Neural crest cell (in vitro differentiated cells): ENCODE measurements around the gene DDX31. TPM values are rescaled to one million over a fixed set of nuclear protein-coding genes. Genes with fewer than 3 reads are reported as not detected.

Experiments
- DNase-seq: peaks from one replicate; pipeline ENCODE4 v3.0.0; 2021; ENCODE audit warnings: low read depth, mixed read lengths, low spot score
- H3K27ac Mint-ChIP-seq: one replicate; pipeline ENCODE4 v1.8.0; 2021; ENCODE audit warnings: mild to moderate bottlenecking, mixed read lengths; ENCODE audit not compliant: unreplicated experiment
- H3K27me3 Mint-ChIP-seq: 2 replicates; pipeline ENCODE4 v1.8.0; 2021; ENCODE audit warnings: low read depth, mild to moderate bottlenecking, mixed read lengths
- H3K36me3 Mint-ChIP-seq: 2 replicates; pipeline ENCODE4 v1.8.0; 2021; ENCODE audit warnings: low read depth, mild to moderate bottlenecking, mixed read lengths
- H3K4me1 Mint-ChIP-seq: 2 replicates; pipeline ENCODE4 v1.8.0; 2021; ENCODE audit warnings: mixed read lengths
- H3K4me3 Mint-ChIP-seq: one replicate; pipeline ENCODE4 v1.8.0; 2021; ENCODE audit warnings: mild to moderate bottlenecking, mixed read lengths
- H3K9me3 Mint-ChIP-seq: 2 replicates; pipeline ENCODE4 v1.8.0; 2021; ENCODE audit warnings: mixed read lengths
- total RNA-seq: library from RNA; stranded (reverse); gene quantifications from 2 replicates; pipeline ENCODE4 v1.2.1, GENCODE V29; 2021
- TF ChIP-seq, protein P1 (sequence below): fragments of 200-600 bp; sonication (generic); conservative IDR thresholded peaks from 2 replicates; pipeline ENCODE4 v1.5.0; 2021; ENCODE audit warnings: antibody characterized with exemption, mild to moderate bottlenecking

DDX31 gene
- total RNA-seq, 1 donor from 2014 or later, result 20.9 TPM

DNA sequence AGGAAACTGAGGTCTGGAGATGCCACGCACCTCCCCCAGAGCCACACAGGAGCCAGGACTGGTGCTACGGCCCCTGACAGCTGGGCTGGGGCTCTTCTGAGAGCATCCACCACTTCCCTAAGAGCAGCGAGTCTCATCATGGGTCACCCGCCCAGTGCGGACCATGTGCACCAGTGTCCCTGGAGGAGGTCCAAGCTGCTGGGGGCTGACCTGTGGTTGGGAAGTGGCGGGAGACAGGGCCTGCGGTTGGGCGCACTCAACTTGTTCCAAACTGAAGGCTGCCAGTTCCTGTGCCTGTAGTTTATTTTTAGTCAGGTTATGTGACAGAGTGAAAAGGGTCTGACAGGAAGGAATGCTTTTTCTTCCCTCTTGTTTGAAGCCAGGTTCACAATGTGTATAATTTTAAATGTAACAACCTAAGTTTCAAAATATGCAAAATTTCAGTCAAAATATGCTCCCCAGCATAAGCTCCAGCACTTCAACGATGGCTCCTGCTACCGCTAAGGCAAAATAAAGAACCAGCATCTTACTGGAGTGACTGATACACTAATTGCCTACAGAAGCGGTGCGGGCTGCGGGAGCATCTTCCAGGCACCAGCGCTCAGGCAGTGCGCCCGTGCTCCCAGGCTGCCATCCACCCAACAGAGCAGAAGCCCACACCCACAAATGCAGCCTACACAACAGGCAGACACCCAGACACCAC is 72.6 kb downstream of the DDX31 start:
- Mint-ChIP-seq H3K9me3 (no peaks in the 10 kb centered on the region), H3K4me3 (no peak overlapping the region), H3K36me3 (peaks cover 13% of the 10 kb centered on the region), H3K27ac (no peak overlapping the region), H3K4me1 (peaks cover 4% of the 10 kb centered on the region), H3K27me3 (peaks cover 25% of the 10 kb centered on the region)
- DNase-seq, result no peak
- TF ChIP-seq, protein P1, sequence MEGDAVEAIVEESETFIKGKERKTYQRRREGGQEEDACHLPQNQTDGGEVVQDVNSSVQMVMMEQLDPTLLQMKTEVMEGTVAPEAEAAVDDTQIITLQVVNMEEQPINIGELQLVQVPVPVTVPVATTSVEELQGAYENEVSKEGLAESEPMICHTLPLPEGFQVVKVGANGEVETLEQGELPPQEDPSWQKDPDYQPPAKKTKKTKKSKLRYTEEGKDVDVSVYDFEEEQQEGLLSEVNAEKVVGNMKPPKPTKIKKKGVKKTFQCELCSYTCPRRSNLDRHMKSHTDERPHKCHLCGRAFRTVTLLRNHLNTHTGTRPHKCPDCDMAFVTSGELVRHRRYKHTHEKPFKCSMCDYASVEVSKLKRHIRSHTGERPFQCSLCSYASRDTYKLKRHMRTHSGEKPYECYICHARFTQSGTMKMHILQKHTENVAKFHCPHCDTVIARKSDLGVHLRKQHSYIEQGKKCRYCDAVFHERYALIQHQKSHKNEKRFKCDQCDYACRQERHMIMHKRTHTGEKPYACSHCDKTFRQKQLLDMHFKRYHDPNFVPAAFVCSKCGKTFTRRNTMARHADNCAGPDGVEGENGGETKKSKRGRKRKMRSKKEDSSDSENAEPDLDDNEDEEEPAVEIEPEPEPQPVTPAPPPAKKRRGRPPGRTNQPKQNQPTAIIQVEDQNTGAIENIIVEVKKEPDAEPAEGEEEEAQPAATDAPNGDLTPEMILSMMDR, result no peak

DNA sequence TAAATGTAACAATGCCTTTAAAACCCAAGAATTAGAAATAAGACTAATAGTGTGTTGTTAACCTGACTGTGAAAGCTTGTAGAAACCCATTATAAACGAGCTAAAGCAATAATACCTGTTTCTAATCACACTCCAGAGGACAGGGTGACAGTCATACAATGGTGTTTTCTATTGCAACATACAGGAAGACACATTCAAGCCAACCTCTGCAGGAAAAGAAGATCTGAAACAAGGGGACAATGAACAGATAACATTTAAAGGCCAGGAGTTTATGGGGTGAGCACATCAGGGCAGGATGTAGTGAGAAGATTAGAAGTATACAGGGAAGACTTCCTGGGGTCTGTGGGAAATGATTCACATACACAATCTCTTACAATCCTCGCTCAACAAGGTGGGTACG is 73.6 kb downstream of the DDX31 start:
- DNase-seq, result no peak
- H3K4me3 Mint-ChIP-seq, result no peak overlapping the region
- H3K4me1 Mint-ChIP-seq, result peaks cover 14% of the 10 kb centered on the region
- no peak overlapping the region for H3K27ac Mint-ChIP-seq
- TF ChIP-seq, protein P1, result no peak
- H3K9me3 Mint-ChIP-seq, result no peaks in the 10 kb centered on the region
- peaks cover 35% of the 10 kb centered on the region for H3K27me3 Mint-ChIP-seq
- H3K36me3 Mint-ChIP-seq, result peaks cover 13% of the 10 kb centered on the region

- peaks cover 42% of the 10 kb centered on the region for H3K27me3 Mint-ChIP-seq
- peaks cover 16% of the 10 kb centered on the region for H3K4me1 Mint-ChIP-seq
- H3K36me3 Mint-ChIP-seq, result peaks cover 13% of the 10 kb centered on the region
- H3K4me3 Mint-ChIP-seq, result no peak overlapping the region
- no peaks in the 10 kb centered on the region for H3K9me3 Mint-ChIP-seq
- H3K27ac Mint-ChIP-seq, result no peak overlapping the region
- no peak for DNase-seq
- TF ChIP-seq, protein P1, result no peak
These were observed 74.5 kb downstream of the DDX31 start for GRCh38 chr9:132595319-132595718.

- Mint-ChIP-seq H3K4me3 (no peak overlapping the region), H3K27me3 (peaks cover 50% of the 10 kb centered on the region), H3K27ac (no peak overlapping the region), H3K36me3 (peaks cover 11% of the 10 kb centered on the region), H3K4me1 (peaks cover 16% of the 10 kb centered on the region), H3K9me3 (no peaks in the 10 kb centered on the region)
- no peak for DNase-seq
- TF ChIP-seq, protein P1, result no peak
These were observed 75.4 kb downstream of the DDX31 start for GRCh38 chr9:132594412-132594811.

DNA sequence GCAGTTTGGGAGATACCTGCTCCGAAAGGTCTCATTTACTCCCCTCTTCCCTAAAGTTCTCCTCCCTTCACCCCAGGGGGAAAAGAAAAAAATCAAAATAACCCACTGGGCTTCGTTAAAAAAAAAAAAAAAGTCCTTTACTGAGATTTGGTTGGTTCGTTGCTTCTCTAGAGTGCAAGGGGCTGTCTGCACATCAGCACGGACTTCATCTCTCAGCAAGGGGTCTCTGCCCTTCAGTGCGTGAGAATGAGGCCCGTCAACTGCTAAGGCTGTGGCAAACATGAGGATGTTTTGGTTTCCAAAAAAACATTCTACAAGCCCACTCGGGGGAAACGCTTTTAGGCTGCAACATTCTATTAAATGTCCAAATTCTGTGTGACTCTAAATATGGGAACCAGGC is 77.3 kb downstream of the DDX31 start:
- H3K27ac Mint-ChIP-seq, result no peak overlapping the region
- peaks cover 65% of the 10 kb centered on the region for H3K27me3 Mint-ChIP-seq
- H3K4me1 Mint-ChIP-seq, result peaks cover 20% of the 10 kb centered on the region

More for the DNA sequence above, 77.3 kb downstream of the DDX31 start:
- peaks cover 7% of the 10 kb centered on the region for H3K36me3 Mint-ChIP-seq
- no peak overlapping the region for H3K4me3 Mint-ChIP-seq
- TF ChIP-seq, protein P1, result no peak
- no peak for DNase-seq
- no peaks in the 10 kb centered on the region for H3K9me3 Mint-ChIP-seq
